ENCODE data around the gene MTRR. TPM values are rescaled to one million over a fixed set of nuclear protein-coding genes. Genes with fewer than 3 reads are reported as not detected.

Gene MTRR
- total and polyA plus RNA-seq, 7 experiments from 2014 or later = 35.5 to 83.2 (median 66.9) TPM

GRCh38 chr5:7881091-7881490 is 12.1 kb downstream of the MTRR start:
- H3K4me3 Mint-ChIP-seq = no peak overlapping the region
- peak overlapping the region in 3 of 9 donors; percentile 3 to 57 (median 28) for H3K27ac Mint-ChIP-seq
- no peaks in the 10 kb centered on the region for H3K27me3 Mint-ChIP-seq
- no peak for DNase-seq
- no peaks in the 10 kb centered on the region for H3K9me3 Mint-ChIP-seq
- peaks cover 10 to 52% (median 29%) of the 10 kb centered on the region in 5 donors for H3K36me3 Mint-ChIP-seq
- Histone ChIP-seq H3K27me3 (ENCODE audit: control insufficient read depth in 2 of 2, insufficient read depth in 2 of 2, low read length in 2 of 2) (no peaks in the 10 kb centered on the region), H3K4me1 (ENCODE audit: control insufficient read depth in 2 of 2, insufficient read depth in 2 of 2, low read length in 2 of 2) (no peaks in the 10 kb centered on the region), H3K9me3 (ENCODE audit: control insufficient read depth in 2 of 3, low read length in 3 of 3) (no peaks in the 10 kb centered on the region), H3K27ac (ENCODE audit: low read depth, low read length) (no peak overlapping the region), H3K36me3 (ENCODE audit: control insufficient read depth in 2 of 3, insufficient read depth in 3 of 3, low read length in 3 of 3) (peaks cover 8 to 85% (median 35%) of the 10 kb centered on the region in 3 experiments), H3K4me3 (ENCODE audit: low read length) (no peak overlapping the region)
- ChIA-PET CTCF (interaction anchor here (1.8 kb wide), 1 partner anchor 8 kb away, joined by 6 read pairs; no protein-coding TSS in a partner anchor), POLR2A (no interaction called here)
- H3K4me1 Mint-ChIP-seq = peaks cover 8 to 38% (median 27%) of the 10 kb centered on the region in 7 donors
- ATAC-seq = no peak
- intact Hi-C loops (cut with micrococcal nuclease) = no loop called here

DNA sequence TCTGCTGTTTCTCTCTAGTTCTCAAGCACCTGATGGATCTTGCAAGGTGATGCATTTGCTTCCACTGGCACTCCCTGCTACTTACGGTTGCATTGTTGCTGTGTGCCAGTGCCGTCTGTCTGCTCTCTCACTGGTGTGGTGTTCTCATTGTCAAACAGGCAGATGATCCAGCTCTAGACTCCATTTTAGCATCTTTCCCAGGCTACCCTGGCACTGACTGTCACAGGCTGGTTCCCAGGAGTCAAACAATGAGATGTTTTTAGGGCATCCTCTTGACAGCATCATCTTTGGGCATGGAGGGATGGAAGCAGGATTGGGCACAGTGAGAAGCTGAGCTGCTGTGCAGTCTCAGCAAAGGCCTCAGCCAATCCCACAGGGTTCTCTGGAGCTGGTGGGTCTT is 12.9 kb downstream of the MTRR start:
- Mint-ChIP-seq H3K27me3 (no peaks in the 10 kb centered on the region), H3K9me3 (no peaks in the 10 kb centered on the region), H3K27ac (peak overlapping the region in 4 of 9 donors; percentile 28 to 59 (median 49)), H3K4me3 (no peak overlapping the region), H3K4me1 (peaks cover 7 to 34% (median 22%) of the 10 kb centered on the region in 7 donors), H3K36me3 (peaks cover 8 to 57% (median 29%) of the 10 kb centered on the region in 5 donors)
- Histone ChIP-seq H3K27me3 (ENCODE audit: control insufficient read depth in 2 of 2, insufficient read depth in 2 of 2, low read length in 2 of 2) (no peaks in the 10 kb centered on the region), H3K4me1 (ENCODE audit: control insufficient read depth in 2 of 2, insufficient read depth in 2 of 2, low read length in 2 of 2) (no peaks in the 10 kb centered on the region), H3K4me3 (ENCODE audit: low read length) (no peak overlapping the region), H3K36me3 (ENCODE audit: control insufficient read depth in 2 of 3, insufficient read depth in 3 of 3, low read length in 3 of 3) (peaks cover 6 to 84% (median 28%) of the 10 kb centered on the region in 3 experiments), H3K9me3 (ENCODE audit: control insufficient read depth in 2 of 3, low read length in 3 of 3) (no peaks in the 10 kb centered on the region), H3K27ac (ENCODE audit: low read depth, low read length) (no peak overlapping the region)
- intact Hi-C loops (cut with micrococcal nuclease) = no loop called here
- ATAC-seq (no peak), DNase-seq (no peak)
- POLR2A ChIA-PET = no interaction called here
- CTCF ChIA-PET = interaction anchor here (1.0 to 1.8 kb wide), 2 partner anchors 9 to 67 kb away, joined by 3 to 6 read pairs; no protein-coding TSS in a partner anchor

DNA sequence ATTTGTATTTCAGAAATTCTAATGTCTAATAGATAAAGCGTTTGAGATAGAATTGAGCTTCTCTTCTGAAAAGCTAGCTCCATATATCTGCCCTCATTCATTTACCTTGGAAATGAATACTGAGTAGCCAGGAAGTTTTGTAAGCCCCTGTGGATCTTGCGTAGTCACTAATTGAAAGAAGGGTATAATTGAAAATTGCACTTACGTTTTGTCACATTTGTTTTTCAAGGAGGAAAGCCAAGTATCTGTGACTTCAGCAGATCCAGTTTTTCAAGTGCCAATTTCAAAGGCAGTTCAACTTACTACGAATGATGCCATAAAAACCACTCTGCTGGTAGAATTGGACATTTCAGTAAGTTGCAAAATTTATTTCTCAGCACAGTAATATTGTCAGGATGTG is 14.0 kb downstream of the MTRR start:
- Mint-ChIP-seq H3K9me3 (no peaks in the 10 kb centered on the region), H3K27ac (no peak overlapping the region), H3K27me3 (no peaks in the 10 kb centered on the region), H3K4me3 (no peak overlapping the region), H3K4me1 (peaks cover 4 to 24% (median 23%) of the 10 kb centered on the region in 7 donors), H3K36me3 (peaks cover 4 to 58% (median 27%) of the 10 kb centered on the region in 5 donors)
- Histone ChIP-seq H3K4me3 (ENCODE audit: low read length) (no peak overlapping the region), H3K9me3 (ENCODE audit: control insufficient read depth in 2 of 3, low read length in 3 of 3) (no peaks in the 10 kb centered on the region), H3K27ac (ENCODE audit: low read depth, low read length) (no peak overlapping the region), H3K36me3 (ENCODE audit: control insufficient read depth in 2 of 3, insufficient read depth in 3 of 3, low read length in 3 of 3) (peaks cover 6 to 84% (median 22%) of the 10 kb centered on the region in 3 experiments), H3K4me1 (ENCODE audit: control insufficient read depth in 2 of 2, insufficient read depth in 2 of 2, low read length in 2 of 2) (no peaks in the 10 kb centered on the region), H3K27me3 (ENCODE audit: control insufficient read depth in 2 of 2, insufficient read depth in 2 of 2, low read length in 2 of 2) (no peaks in the 10 kb centered on the region)
- ChIA-PET POLR2A (no interaction called here), CTCF (interaction anchor here (1.0 to 1.8 kb wide), 2 partner anchors 10 to 66 kb away, joined by 3 to 6 read pairs; no protein-coding TSS in a partner anchor)
- DNase-seq = no peak
- intact Hi-C loops (cut with micrococcal nuclease) = no loop called here
- ATAC-seq = no peak

- DNase-seq (no peak), ATAC-seq (no peak)
- peaks cover 0 to 21% (median 18%) of the 10 kb centered on the region in 7 donors for H3K4me1 Mint-ChIP-seq
- H3K27ac Mint-ChIP-seq = no peak overlapping the region
- H3K9me3 ChIP-seq (ENCODE audit: control insufficient read depth in 2 of 3, low read length in 3 of 3) = no peaks in the 10 kb centered on the region
- no peak overlapping the region for H3K4me3 ChIP-seq (ENCODE audit: low read length)
- ChIA-PET CTCF (no interaction called here), POLR2A (no interaction called here)
- H3K4me3 Mint-ChIP-seq = no peak overlapping the region
- peaks cover 9 to 55% (median 31%) of the 10 kb centered on the region in 5 donors for H3K36me3 Mint-ChIP-seq
- peaks cover 9 to 78% (median 22%) of the 10 kb centered on the region in 3 experiments for H3K36me3 ChIP-seq (ENCODE audit: control insufficient read depth in 2 of 3, insufficient read depth in 3 of 3, low read length in 3 of 3)
- H3K27ac ChIP-seq (ENCODE audit: low read depth, low read length) = no peak overlapping the region
- H3K27me3 Mint-ChIP-seq = no peaks in the 10 kb centered on the region
- no peaks in the 10 kb centered on the region for H3K9me3 Mint-ChIP-seq
- H3K4me1 ChIP-seq (ENCODE audit: control insufficient read depth in 2 of 2, insufficient read depth in 2 of 2, low read length in 2 of 2) = no peaks in the 10 kb centered on the region
- intact Hi-C loops (cut with micrococcal nuclease) = loop anchor here in 1 of 2 donors (5.0 kb wide), 1 partner anchor 1658 kb away; no protein-coding TSS in a partner anchor
- H3K27me3 ChIP-seq (ENCODE audit: control insufficient read depth in 2 of 2, insufficient read depth in 2 of 2, low read length in 2 of 2) = no peaks in the 10 kb centered on the region
These were observed 15.7 kb downstream of the MTRR start for GRCh38 chr5:7884491-7885267.

- ChIA-PET CTCF (interaction anchor here (1.0 to 1.7 kb wide), 4 partner anchors 9 to 19 kb away, joined by 3 to 7 read pairs (median 4); partner anchors contain the start of genes FASTKD3 and MTRR), POLR2A (interaction anchor here (0.9 kb wide), 1 partner anchor 12 kb away, joined by 3 read pairs; no protein-coding TSS in a partner anchor)
- H3K36me3 ChIP-seq (ENCODE audit: control insufficient read depth in 2 of 3, insufficient read depth in 3 of 3, low read length in 3 of 3) = peaks cover 14 to 63% (median 22%) of the 10 kb centered on the region in 3 experiments
- no peaks in the 10 kb centered on the region for H3K4me1 ChIP-seq (ENCODE audit: control insufficient read depth in 2 of 2, insufficient read depth in 2 of 2, low read length in 2 of 2)
- no peaks in the 10 kb centered on the region for H3K27me3 Mint-ChIP-seq
- no peak overlapping the region for H3K27ac Mint-ChIP-seq
- no peak overlapping the region for H3K27ac ChIP-seq (ENCODE audit: low read depth, low read length)
- H3K36me3 Mint-ChIP-seq = peaks cover 10 to 51% (median 31%) of the 10 kb centered on the region in 5 donors
- DNase-seq = peak in 3 of 9 donors; percentile 19 to 29 (median 23)
- peaks cover 0 to 9% (median 7%) of the 10 kb centered on the region in 7 donors for H3K4me1 Mint-ChIP-seq
- H3K4me3 Mint-ChIP-seq = no peak overlapping the region
- no peaks in the 10 kb centered on the region for H3K9me3 Mint-ChIP-seq
- no peak overlapping the region for H3K4me3 ChIP-seq (ENCODE audit: low read length)
- H3K27me3 ChIP-seq (ENCODE audit: control insufficient read depth in 2 of 2, insufficient read depth in 2 of 2, low read length in 2 of 2) = no peaks in the 10 kb centered on the region
- ATAC-seq = no peak
- intact Hi-C loops (cut with micrococcal nuclease) = loop anchor here in 1 of 2 donors (2.0 to 5.0 kb wide), 2 partner anchors 18 to 1655 kb away; partner anchors contain the start of genes FASTKD3 and MTRR
- no peaks in the 10 kb centered on the region for H3K9me3 ChIP-seq (ENCODE audit: control insufficient read depth in 2 of 3, low read length in 3 of 3)
These were observed 18.0 kb downstream of the MTRR start for GRCh38 chr5:7886849-7887475.

DNA sequence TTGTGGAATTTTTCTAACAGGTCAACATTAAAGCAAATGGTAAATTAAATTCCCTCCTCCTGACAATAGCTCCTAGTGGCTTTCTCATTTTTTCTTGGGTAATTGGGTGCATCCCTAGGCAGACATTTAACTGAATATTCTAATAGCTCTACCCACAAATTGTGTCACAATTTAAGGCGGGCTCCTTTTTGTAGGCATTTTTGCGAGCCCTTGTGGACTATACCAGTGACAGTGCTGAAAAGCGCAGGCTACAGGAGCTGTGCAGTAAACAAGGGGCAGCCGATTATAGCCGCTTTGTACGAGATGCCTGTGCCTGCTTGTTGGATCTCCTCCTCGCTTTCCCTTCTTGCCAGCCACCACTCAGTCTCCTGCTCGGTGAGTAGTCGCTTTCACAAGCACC is 20.0 kb downstream of the MTRR start:
- H3K27ac ChIP-seq (ENCODE audit: low read depth, low read length) = no peak overlapping the region
- H3K4me1 Mint-ChIP-seq = peaks cover 0 to 9% (median 5%) of the 10 kb centered on the region in 7 donors
- H3K36me3 ChIP-seq (ENCODE audit: control insufficient read depth in 2 of 3, insufficient read depth in 3 of 3, low read length in 3 of 3) = peaks cover 15 to 60% (median 22%) of the 10 kb centered on the region in 3 experiments
- POLR2A ChIA-PET = no interaction called here
- H3K4me1 ChIP-seq (ENCODE audit: control insufficient read depth in 2 of 2, insufficient read depth in 2 of 2, low read length in 2 of 2) = no peaks in the 10 kb centered on the region
- no peak overlapping the region for H3K27ac Mint-ChIP-seq
- no peaks in the 10 kb centered on the region for H3K27me3 ChIP-seq (ENCODE audit: control insufficient read depth in 2 of 2, insufficient read depth in 2 of 2, low read length in 2 of 2)
- no peak for ATAC-seq
- H3K4me3 ChIP-seq (ENCODE audit: low read length) = no peak overlapping the region
- no peaks in the 10 kb centered on the region for H3K27me3 Mint-ChIP-seq
- H3K4me3 Mint-ChIP-seq = no peak overlapping the region
- intact Hi-C loops (cut with micrococcal nuclease) = loop anchor here in 1 of 2 donors (5.0 kb wide), 1 partner anchor 1653 kb away; no protein-coding TSS in a partner anchor
- CTCF ChIA-PET = no interaction called here
- no peaks in the 10 kb centered on the region for H3K9me3 ChIP-seq (ENCODE audit: control insufficient read depth in 2 of 3, low read length in 3 of 3)
- H3K36me3 Mint-ChIP-seq = peaks cover 18 to 61% (median 35%) of the 10 kb centered on the region in 5 donors
- no peak for DNase-seq
- no peaks in the 10 kb centered on the region for H3K9me3 Mint-ChIP-seq

Measured in naive thymus-derived CD4-positive, alpha-beta T cell (primary cell).